ENCODE results near the gene ZBED2.

DNA sequence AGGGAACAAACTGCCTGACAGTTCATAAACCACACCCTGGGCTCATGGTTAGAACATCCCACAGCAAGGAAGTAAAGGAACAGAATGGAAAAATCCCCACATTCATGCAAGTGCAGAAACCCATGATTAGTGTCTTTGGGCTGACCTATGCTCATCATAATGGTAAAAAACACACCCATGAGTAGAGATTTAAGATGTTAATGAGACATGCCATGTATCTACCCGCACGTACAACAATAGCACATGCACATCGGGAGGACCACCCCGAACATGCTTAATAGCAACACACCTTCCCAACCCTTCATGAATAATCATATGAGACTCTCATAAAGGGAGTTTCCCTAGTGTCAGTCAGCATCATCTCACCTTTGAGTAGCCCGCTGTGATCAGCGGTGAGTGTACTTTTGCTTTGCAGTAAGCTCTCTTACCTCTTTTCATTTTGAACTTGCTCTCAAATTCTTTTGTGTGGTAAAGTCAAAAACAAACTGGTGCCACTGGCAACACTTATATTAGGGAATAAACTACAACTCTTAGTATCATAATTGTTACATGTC lies 23.2 kb downstream of the ZBED2 start:
- no peak for TF ChIP-seq SP1 (IDR thresholded peaks at IDR 0.05)
- no peak for TF ChIP-seq SP1 (CRISPR knock-in tag; IDR thresholded peaks at IDR 0.05)
- TF ChIP-seq, protein P1, sequence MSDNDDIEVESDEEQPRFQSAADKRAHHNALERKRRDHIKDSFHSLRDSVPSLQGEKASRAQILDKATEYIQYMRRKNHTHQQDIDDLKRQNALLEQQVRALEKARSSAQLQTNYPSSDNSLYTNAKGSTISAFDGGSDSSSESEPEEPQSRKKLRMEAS (IDR thresholded peaks at IDR 0.05) = no peak
- TF ChIP-seq ARNTL (CRISPR knock-in tag; IDR thresholded peaks at IDR 0.05) = no peak
- no peak for TF ChIP-seq GTF2F1 (IDR thresholded peaks at IDR 0.05; ENCODE audit: low read length)
- no peak for TF ChIP-seq NFRKB (IDR thresholded peaks at IDR 0.05)
- no peak for TF ChIP-seq E2F5 (CRISPR knock-in tag; conservative IDR thresholded peaks at IDR 0.05)
- TF ChIP-seq CTCF (CRISPR knock-in tag; IDR thresholded peaks at IDR 0.05) = no peak
